ENCODE measurements around the gene RANGAP1. TPM values are rescaled to one million over a fixed set of nuclear protein-coding genes. Genes with fewer than 3 reads are reported as not detected.
"Not testable (repeated sequence)": the region's sequence is repeated elsewhere in the genome, so short reads cannot be mapped to it uniquely, and the experiment has no call there.

RANGAP1 gene
- total and polyA plus RNA-seq, 2 of the 13 experiments (the other 11 are each of a cell fraction or from before 2014, with no cell fraction given), result 51.8 to 83.9 TPM

DNA sequence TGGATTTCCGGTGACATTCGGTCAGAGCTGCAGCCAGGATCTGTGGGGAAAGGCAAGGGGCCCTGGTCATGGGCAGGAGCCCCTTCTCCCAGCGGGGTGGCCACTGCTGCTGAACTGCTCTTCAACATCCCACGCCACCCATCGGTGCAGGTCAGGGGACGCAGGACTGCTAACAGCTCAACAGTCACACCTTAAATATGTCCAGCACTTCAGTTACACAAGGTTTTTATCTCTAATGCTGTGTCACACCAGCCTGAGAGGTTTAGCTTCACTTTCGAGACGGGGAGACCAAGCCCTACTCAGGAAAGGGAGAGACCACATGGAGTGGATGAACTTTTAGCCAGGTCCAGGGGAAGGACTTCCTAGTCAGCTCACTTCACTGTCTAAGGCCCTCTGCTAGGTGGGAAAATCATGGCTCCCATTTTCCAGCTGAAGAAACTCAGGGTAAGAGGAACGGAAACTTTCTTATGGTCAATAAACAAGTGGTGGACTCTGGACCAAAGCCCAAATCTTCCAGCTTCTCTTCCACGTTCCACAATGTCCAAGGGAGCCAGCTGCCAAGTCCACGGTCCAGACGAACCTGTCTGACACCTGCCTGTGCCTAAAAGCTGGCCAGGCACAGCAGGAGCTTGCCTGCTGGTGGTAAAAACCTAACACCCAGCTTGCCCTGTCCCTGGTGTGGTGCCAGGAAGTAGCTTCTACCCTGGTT, 24.3 kb downstream of the RANGAP1 start (continued):
- no peak for TF ChIP-seq ZNF224 (CRISPR knock-in tag; IDR thresholded peaks at IDR 0.05)
- no peak for TF ChIP-seq ATRX (CRISPR knock-in tag; IDR thresholded peaks at IDR 0.05; ENCODE audit: borderline replicate concordance)
- TF ChIP-seq CREB1 (IDR thresholded peaks at IDR 0.05), result no peak
- no peak for TF ChIP-seq CREB1 (CRISPR knock-in tag; IDR thresholded peaks at IDR 0.05)
- TF ChIP-seq, protein P1, sequence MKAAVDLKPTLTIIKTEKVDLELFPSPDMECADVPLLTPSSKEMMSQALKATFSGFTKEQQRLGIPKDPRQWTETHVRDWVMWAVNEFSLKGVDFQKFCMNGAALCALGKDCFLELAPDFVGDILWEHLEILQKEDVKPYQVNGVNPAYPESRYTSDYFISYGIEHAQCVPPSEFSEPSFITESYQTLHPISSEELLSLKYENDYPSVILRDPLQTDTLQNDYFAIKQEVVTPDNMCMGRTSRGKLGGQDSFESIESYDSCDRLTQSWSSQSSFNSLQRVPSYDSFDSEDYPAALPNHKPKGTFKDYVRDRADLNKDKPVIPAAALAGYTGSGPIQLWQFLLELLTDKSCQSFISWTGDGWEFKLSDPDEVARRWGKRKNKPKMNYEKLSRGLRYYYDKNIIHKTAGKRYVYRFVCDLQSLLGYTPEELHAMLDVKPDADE (CRISPR knock-in tag; IDR thresholded peaks at IDR 0.05), result no peak
- TF ChIP-seq ZNF329 (CRISPR knock-in tag; IDR thresholded peaks at IDR 0.05; ENCODE audit: low read depth), result no peak
- TF ChIP-seq ZNF768 (CRISPR knock-in tag; IDR thresholded peaks at IDR 0.05), result no peak

DNA sequence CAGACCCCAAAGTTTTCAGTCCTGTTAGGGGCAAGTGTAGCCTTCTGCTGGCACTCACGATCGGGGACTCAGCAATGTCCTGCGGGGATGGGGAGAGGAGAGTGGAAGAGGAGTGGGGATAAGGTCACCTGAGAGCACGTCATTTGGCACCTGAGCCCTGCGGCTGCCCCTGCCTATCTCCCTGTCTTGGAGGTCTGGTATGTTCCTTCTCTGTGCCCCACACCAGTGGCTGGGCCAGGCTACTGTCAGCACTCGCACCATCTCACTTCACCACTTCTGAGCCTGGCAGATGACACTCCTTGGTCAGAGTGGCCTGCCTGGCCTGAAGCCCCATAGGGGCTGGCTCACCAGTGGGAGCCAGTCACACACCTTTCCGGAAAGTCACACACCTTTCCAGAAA, 25.1 kb downstream of the RANGAP1 start:
- WGBS (ENCODE audit: low lambda C conversion rate), result 100% methylated on average over 5 of the region's 7 CpGs
- DNase-seq (ENCODE audit: low spot score), result no peak
- Histone ChIP-seq H3K9me3 (ENCODE audit: low read length) (no peaks in the 10 kb centered on the region), H3K36me3 (replicated peaks in 1 of 2; ENCODE audit: control insufficient read depth in 1 of 2, insufficient read depth in 2 of 2, low read length in 2 of 2) (peaks cover 53 to 86% of the 10 kb centered on the region in 2 experiments), H2AFZ (ENCODE audit: low read length) (no peak overlapping the region), H3K9ac (ENCODE audit: insufficient read depth, low read depth, low read length) (no peak overlapping the region), H3K27ac (ENCODE audit: extremely low read length, insufficient read depth, low read length) (no peak overlapping the region), H3K4me3 (replicated peaks in 1 of 3; ENCODE audit: insufficient read depth in 1 of 3, low read depth in 2 of 3, low read length in 3 of 3) (no peak overlapping the region), H3K4me1 (ENCODE audit: insufficient read depth, low read length) (no peaks in the 10 kb centered on the region), H3K27me3 (ENCODE audit: control insufficient read depth in 1 of 2, insufficient read depth in 2 of 2, low read length in 2 of 2) (no peaks in the 10 kb centered on the region), H3K4me2 (ENCODE audit: low read depth, low read length) (no peak overlapping the region), H4K20me1 (ENCODE audit: insufficient read depth, low read length) (no peaks in the 10 kb centered on the region), H3K79me2 (ENCODE audit: insufficient read depth, low read length) (no peaks in the 10 kb centered on the region)
- BruUV-seq (replicated peaks), result no TSS peak
- in situ Hi-C loops (cut with HindIII; ENCODE audit: extremely low pct_ligation_motif_present, low pct_unique_long_range_greater_than_20kb), result no loop called here
- POLR2A ChIA-PET, result no interaction called here
- ATAC-seq, result no peak
- CTCF ChIA-PET (ENCODE audit: low intra/inter-chr PET ratio, low total read pairs), result no interaction called here
- no peak for TF ChIP-seq TMF1 (CRISPR knock-in tag; IDR thresholded peaks at IDR 0.05; ENCODE audit: low read depth)
- TF ChIP-seq TCF12 (IDR thresholded peaks at IDR 0.05), result no peak
- no peak for TF ChIP-seq TCF12 (CRISPR knock-in tag; IDR thresholded peaks at IDR 0.05)
- TF ChIP-seq ZNF501 (CRISPR knock-in tag; IDR thresholded peaks at IDR 0.05), result no peak
- no peak for TF ChIP-seq CC2D1A (CRISPR knock-in tag; IDR thresholded peaks at IDR 0.05)
- TF ChIP-seq ZNF558 (CRISPR knock-in tag; IDR thresholded peaks at IDR 0.05; ENCODE audit: borderline replicate concordance), result no peak
- TF ChIP-seq, protein P2, sequence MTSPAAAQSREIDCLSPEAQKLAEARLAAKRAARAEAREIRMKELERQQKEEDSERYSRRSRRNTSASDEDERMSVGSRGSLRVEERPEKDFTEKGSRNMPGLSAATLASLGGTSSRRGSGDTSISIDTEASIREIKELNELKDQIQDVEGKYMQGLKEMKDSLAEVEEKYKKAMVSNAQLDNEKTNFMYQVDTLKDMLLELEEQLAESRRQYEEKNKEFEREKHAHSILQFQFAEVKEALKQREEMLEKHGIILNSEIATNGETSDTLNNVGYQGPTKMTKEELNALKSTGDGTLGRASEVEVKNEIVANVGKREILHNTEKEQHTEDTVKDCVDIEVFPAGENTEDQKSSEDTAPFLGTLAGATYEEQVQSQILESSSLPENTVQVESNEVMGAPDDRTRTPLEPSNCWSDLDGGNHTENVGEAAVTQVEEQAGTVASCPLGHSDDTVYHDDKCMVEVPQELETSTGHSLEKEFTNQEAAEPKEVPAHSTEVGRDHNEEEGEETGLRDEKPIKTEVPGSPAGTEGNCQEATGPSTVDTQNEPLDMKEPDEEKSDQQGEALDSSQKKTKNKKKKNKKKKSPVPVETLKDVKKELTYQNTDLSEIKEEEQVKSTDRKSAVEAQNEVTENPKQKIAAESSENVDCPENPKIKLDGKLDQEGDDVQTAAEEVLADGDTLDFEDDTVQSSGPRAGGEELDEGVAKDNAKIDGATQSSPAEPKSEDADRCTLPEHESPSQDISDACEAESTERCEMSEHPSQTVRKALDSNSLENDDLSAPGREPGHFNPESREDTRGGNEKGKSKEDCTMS (CRISPR knock-in tag; conservative IDR thresholded peaks at IDR 0.05), result no peak
- FAIRE-seq, result no peak
- intact Hi-C loops (cut with micrococcal nuclease; ENCODE audit: unreplicated experiment), result no loop called here

DNA sequence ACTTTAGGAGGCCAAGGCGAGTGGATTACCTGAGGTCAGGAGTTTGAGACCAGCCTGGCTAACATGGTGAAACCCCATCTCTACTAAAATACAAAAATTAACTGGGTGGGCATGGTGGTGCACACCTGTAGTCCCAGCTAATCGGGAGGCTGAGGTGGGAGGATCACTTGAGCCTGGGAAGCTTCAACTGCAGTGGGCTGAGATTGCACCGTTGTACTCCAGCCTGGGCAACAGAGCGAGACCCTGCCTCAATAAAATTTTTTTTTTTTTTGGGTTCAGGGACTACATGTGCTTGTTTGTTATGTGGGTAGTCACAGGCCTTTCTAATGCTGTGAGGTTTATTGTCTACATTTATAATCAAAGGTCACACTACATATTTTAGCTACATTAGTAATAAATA, 26.2 kb downstream of the RANGAP1 start:
- FAIRE-seq; H3K4me1 ChIP-seq (ENCODE audit: insufficient read depth, low read length); H2AFZ ChIP-seq (ENCODE audit: low read length); intact Hi-C loops (cut with micrococcal nuclease; ENCODE audit: unreplicated experiment); in situ Hi-C loops (cut with HindIII; ENCODE audit: extremely low pct_ligation_motif_present, low pct_unique_long_range_greater_than_20kb); H3K79me2 ChIP-seq (ENCODE audit: insufficient read depth, low read length); H3K27ac ChIP-seq (ENCODE audit: extremely low read length, insufficient read depth, low read length); H3K9ac ChIP-seq (ENCODE audit: insufficient read depth, low read depth, low read length); H3K27me3 ChIP-seq (ENCODE audit: control insufficient read depth in 1 of 2, insufficient read depth in 2 of 2, low read length in 2 of 2); H3K9me3 ChIP-seq (ENCODE audit: low read length); POLR2A ChIA-PET; H4K20me1 ChIP-seq (ENCODE audit: insufficient read depth, low read length); ATAC-seq; BruUV-seq (replicated peaks); H3K4me2 ChIP-seq (ENCODE audit: low read depth, low read length); H3K4me3 ChIP-seq (replicated peaks in 1 of 3; ENCODE audit: insufficient read depth in 1 of 3, low read depth in 2 of 3, low read length in 3 of 3); DNase-seq (ENCODE audit: low spot score); CTCF ChIA-PET (ENCODE audit: low intra/inter-chr PET ratio, low total read pairs): not testable (repeated sequence)
- H3K36me3 ChIP-seq (replicated peaks in 1 of 2; ENCODE audit: control insufficient read depth in 1 of 2, insufficient read depth in 2 of 2, low read length in 2 of 2), result peaks cover 49 to 86% of the 10 kb centered on the region in 2 experiments
- WGBS (ENCODE audit: low lambda C conversion rate), result 93% methylated on average over 4 of the region's 4 CpGs
